ENCODE measurements around the gene PAGE2. TPM values are rescaled to one million over a fixed set of nuclear protein-coding genes. Genes with fewer than 3 reads are reported as not detected.

PAGE2 gene
- total RNA-seq, 1 experiment from 2014 or later, result not detected

DNA sequence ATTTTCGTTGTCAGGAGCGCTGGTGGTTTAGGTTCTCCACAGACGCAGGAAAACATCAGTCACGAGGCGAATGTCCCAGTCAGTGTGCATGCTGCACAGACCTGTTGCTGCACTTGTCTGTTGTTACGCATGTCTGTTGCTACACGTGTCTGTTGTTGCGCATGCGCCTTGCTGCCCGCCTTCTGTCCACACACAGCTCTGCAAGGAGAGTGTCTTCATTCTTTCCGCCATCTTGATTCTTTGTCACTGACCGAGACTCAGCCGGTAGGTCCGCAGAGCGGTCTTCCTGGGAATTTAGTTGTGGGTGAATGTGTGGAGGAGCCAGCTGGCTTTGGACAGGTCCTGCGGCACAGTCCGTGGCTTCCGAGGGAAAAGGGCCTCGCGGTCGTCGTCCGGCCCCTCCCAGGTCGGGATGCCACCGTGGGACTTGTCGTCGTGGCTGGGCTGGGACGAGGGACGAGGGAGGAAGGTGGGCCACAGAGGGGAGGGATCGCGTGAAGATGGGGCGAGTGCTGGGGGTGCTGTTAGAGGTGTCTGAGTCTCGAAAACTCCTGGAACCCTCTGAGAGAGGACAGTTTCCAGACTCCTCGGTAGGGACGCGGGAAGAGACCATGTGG is 13.9 kb upstream of the PAGE2 start, which contains the start of gene PAGE2B:
Gene PAGE2B, plus strand, starts transcription at position 180 of the 617 bp plus-strand sequence. CDS start 1,012 bp downstream, outside the sequence.
- no peaks in the 10 kb centered on the region for H3K9me3 ChIP-seq (ENCODE audit: low read length)
- no peak within 1 kb of the TSS for H3K9ac ChIP-seq (ENCODE audit: low read length)
- no peaks in the 10 kb centered on the region for H3K27me3 ChIP-seq (ENCODE audit: low read length)
- H3K4me2 ChIP-seq (ENCODE audit: low read depth, low read length, poor library complexity, severe bottlenecking), result no peak within 1 kb of the TSS
- no peak for DNase-seq
- no peak within 1 kb of the TSS for H3K4me3 ChIP-seq (ENCODE audit: low read length)
- H3K4me1 ChIP-seq (ENCODE audit: low read length), result no peaks in the 10 kb centered on the region
- H3K9me2 ChIP-seq (replicated peaks; ENCODE audit: insufficient read depth, low read length), result no peaks in the 10 kb centered on the region
- H3K79me2 ChIP-seq (ENCODE audit: low read length), result no peaks in the 10 kb centered on the region
- H4K20me1 ChIP-seq (ENCODE audit: insufficient read depth, low read depth, low read length), result no peaks in the 10 kb centered on the region
- H3K27ac ChIP-seq (ENCODE audit: low read length), result no peak within 1 kb of the TSS
- H2AFZ ChIP-seq (ENCODE audit: low read length), result no peak within 1 kb of the TSS
- no peaks in the 10 kb centered on the region for H3K36me3 ChIP-seq (ENCODE audit: insufficient read depth, low read length)

- Histone ChIP-seq H3K27me3 (ENCODE audit: low read length) (no peaks in the 10 kb centered on the region), H3K9me3 (ENCODE audit: low read length) (no peaks in the 10 kb centered on the region), H3K36me3 (ENCODE audit: insufficient read depth, low read length) (no peaks in the 10 kb centered on the region), H3K4me2 (ENCODE audit: low read depth, low read length, poor library complexity, severe bottlenecking) (no peak overlapping the region), H3K4me3 (ENCODE audit: low read length) (no peak overlapping the region), H3K9ac (ENCODE audit: low read length) (no peak overlapping the region), H4K20me1 (ENCODE audit: insufficient read depth, low read depth, low read length) (no peaks in the 10 kb centered on the region), H3K9me2 (replicated peaks; ENCODE audit: insufficient read depth, low read length) (no peaks in the 10 kb centered on the region), H3K4me1 (ENCODE audit: low read length) (no peaks in the 10 kb centered on the region), H3K27ac (ENCODE audit: low read length) (no peak overlapping the region), H3K79me2 (ENCODE audit: low read length) (no peaks in the 10 kb centered on the region), H2AFZ (ENCODE audit: low read length) (no peak overlapping the region)
- no peak for DNase-seq
Observed at GRCh38 chrX:55098691-55099090, 9.9 kb downstream of the PAGE2 start.

GRCh38 chrX:55099162-55099561 is 10.3 kb downstream of the PAGE2 start:
- no peaks in the 10 kb centered on the region for H3K9me2 ChIP-seq (replicated peaks; ENCODE audit: insufficient read depth, low read length)
- H4K20me1 ChIP-seq (ENCODE audit: insufficient read depth, low read depth, low read length), result no peaks in the 10 kb centered on the region
- H3K4me2 ChIP-seq (ENCODE audit: low read depth, low read length, poor library complexity, severe bottlenecking), result no peak overlapping the region
- H3K27me3 ChIP-seq (ENCODE audit: low read length), result no peaks in the 10 kb centered on the region
- no peak overlapping the region for H3K4me3 ChIP-seq (ENCODE audit: low read length)
- H3K4me1 ChIP-seq (ENCODE audit: low read length), result no peaks in the 10 kb centered on the region
- H3K9ac ChIP-seq (ENCODE audit: low read length), result no peak overlapping the region
- no peaks in the 10 kb centered on the region for H3K36me3 ChIP-seq (ENCODE audit: insufficient read depth, low read length)
- H2AFZ ChIP-seq (ENCODE audit: low read length), result no peak overlapping the region
- no peak for DNase-seq
- no peak overlapping the region for H3K27ac ChIP-seq (ENCODE audit: low read length)
- no peaks in the 10 kb centered on the region for H3K79me2 ChIP-seq (ENCODE audit: low read length)
- no peaks in the 10 kb centered on the region for H3K9me3 ChIP-seq (ENCODE audit: low read length)

- H3K9me2 ChIP-seq (replicated peaks; ENCODE audit: insufficient read depth, low read length), result no peaks in the 10 kb centered on the region
- H2AFZ ChIP-seq (ENCODE audit: low read length), result no peak overlapping the region
- H3K4me1 ChIP-seq (ENCODE audit: low read length), result no peaks in the 10 kb centered on the region
- H3K4me2 ChIP-seq (ENCODE audit: low read depth, low read length, poor library complexity, severe bottlenecking), result no peak overlapping the region
- no peak overlapping the region for H3K4me3 ChIP-seq (ENCODE audit: low read length)
- H3K27ac ChIP-seq (ENCODE audit: low read length), result no peak overlapping the region
- H3K36me3 ChIP-seq (ENCODE audit: insufficient read depth, low read length), result no peaks in the 10 kb centered on the region
- H4K20me1 ChIP-seq (ENCODE audit: insufficient read depth, low read depth, low read length), result no peaks in the 10 kb centered on the region
- H3K9me3 ChIP-seq (ENCODE audit: low read length), result no peaks in the 10 kb centered on the region
- H3K27me3 ChIP-seq (ENCODE audit: low read length), result no peaks in the 10 kb centered on the region
- H3K9ac ChIP-seq (ENCODE audit: low read length), result no peak overlapping the region
- no peaks in the 10 kb centered on the region for H3K79me2 ChIP-seq (ENCODE audit: low read length)
- no peak for DNase-seq
Observed at GRCh38 chrX:55102754-55103153, 13.9 kb downstream of the PAGE2 start.

GRCh38 chrX:55107262-55107661 is 18.4 kb downstream of the PAGE2 start:
- no peaks in the 10 kb centered on the region for H3K9me2 ChIP-seq (replicated peaks; ENCODE audit: insufficient read depth, low read length)
- no peak overlapping the region for H3K4me3 ChIP-seq (ENCODE audit: low read length)
- H3K27me3 ChIP-seq (ENCODE audit: low read length), result no peaks in the 10 kb centered on the region
- H3K9ac ChIP-seq (ENCODE audit: low read length), result no peak overlapping the region
- no peaks in the 10 kb centered on the region for H3K9me3 ChIP-seq (ENCODE audit: low read length)
- no peak for DNase-seq
- H4K20me1 ChIP-seq (ENCODE audit: insufficient read depth, low read depth, low read length), result no peaks in the 10 kb centered on the region
- H3K79me2 ChIP-seq (ENCODE audit: low read length), result no peaks in the 10 kb centered on the region
- no peaks in the 10 kb centered on the region for H3K4me1 ChIP-seq (ENCODE audit: low read length)
- no peak overlapping the region for H3K4me2 ChIP-seq (ENCODE audit: low read depth, low read length, poor library complexity, severe bottlenecking)
- H2AFZ ChIP-seq (ENCODE audit: low read length), result no peak overlapping the region
- H3K36me3 ChIP-seq (ENCODE audit: insufficient read depth, low read length), result no peaks in the 10 kb centered on the region
- H3K27ac ChIP-seq (ENCODE audit: low read length), result no peak overlapping the region

DNA sequence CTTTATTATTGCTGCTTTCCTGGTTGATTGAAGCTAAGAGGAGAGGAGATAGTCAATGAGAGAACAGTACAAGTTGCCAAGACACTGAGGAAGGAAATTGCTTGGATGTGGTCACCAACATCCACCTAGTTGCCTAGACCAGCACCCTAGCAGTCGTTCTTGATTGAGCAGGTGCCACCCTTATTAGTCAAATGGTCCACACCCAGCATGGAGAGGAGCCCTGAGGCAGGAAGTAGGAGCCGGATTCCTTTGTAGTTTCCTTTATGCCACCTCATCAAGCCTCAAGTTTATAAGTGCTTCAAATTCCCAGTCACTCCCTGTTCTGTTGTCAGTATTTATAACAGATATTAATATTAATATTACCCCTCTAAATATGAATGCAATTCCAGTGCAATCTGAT is 19.1 kb downstream of the PAGE2 start:
- H3K4me3 ChIP-seq (ENCODE audit: low read length), result no peak overlapping the region
- DNase-seq, result no peak
- H3K4me2 ChIP-seq (ENCODE audit: low read depth, low read length, poor library complexity, severe bottlenecking), result no peak overlapping the region
- H3K9ac ChIP-seq (ENCODE audit: low read length), result no peak overlapping the region
- H2AFZ ChIP-seq (ENCODE audit: low read length), result no peak overlapping the region
- H3K27me3 ChIP-seq (ENCODE audit: low read length), result no peaks in the 10 kb centered on the region
- no peaks in the 10 kb centered on the region for H3K9me3 ChIP-seq (ENCODE audit: low read length)
- H4K20me1 ChIP-seq (ENCODE audit: insufficient read depth, low read depth, low read length), result no peaks in the 10 kb centered on the region
- H3K4me1 ChIP-seq (ENCODE audit: low read length), result no peaks in the 10 kb centered on the region
- no peaks in the 10 kb centered on the region for H3K9me2 ChIP-seq (replicated peaks; ENCODE audit: insufficient read depth, low read length)
- H3K36me3 ChIP-seq (ENCODE audit: insufficient read depth, low read length), result no peaks in the 10 kb centered on the region
- H3K27ac ChIP-seq (ENCODE audit: low read length), result no peak overlapping the region
- H3K79me2 ChIP-seq (ENCODE audit: low read length), result no peaks in the 10 kb centered on the region

DNA sequence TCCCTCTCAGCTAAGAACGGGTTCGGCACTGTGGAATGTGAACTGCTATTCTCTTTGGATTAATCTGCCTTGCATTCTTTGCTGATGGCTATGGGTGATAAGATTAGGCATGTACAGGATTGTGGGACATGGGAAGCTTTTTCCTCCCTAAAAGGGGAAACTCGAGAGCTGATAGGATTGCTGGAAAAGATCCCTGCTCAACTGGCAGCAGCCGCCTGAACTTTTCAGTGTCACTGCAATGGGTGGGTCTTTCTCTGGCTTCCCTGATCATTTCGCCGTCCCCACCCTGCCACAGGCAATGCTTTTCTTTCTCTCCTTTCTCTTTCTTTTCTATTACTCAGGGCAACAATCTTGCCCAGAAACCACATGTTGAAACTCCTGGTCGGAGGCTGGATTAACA is 20.5 kb downstream of the PAGE2 start:
- no peak overlapping the region for H3K27ac ChIP-seq (ENCODE audit: low read length)
- DNase-seq, result no peak
- no peaks in the 10 kb centered on the region for H3K27me3 ChIP-seq (ENCODE audit: low read length)
- H3K4me2 ChIP-seq (ENCODE audit: low read depth, low read length, poor library complexity, severe bottlenecking), result no peak overlapping the region
- no peaks in the 10 kb centered on the region for H3K36me3 ChIP-seq (ENCODE audit: insufficient read depth, low read length)
- no peak overlapping the region for H2AFZ ChIP-seq (ENCODE audit: low read length)
- H3K9ac ChIP-seq (ENCODE audit: low read length), result no peak overlapping the region
- no peak overlapping the region for H3K4me3 ChIP-seq (ENCODE audit: low read length)
- no peaks in the 10 kb centered on the region for H3K4me1 ChIP-seq (ENCODE audit: low read length)
- H4K20me1 ChIP-seq (ENCODE audit: insufficient read depth, low read depth, low read length), result no peaks in the 10 kb centered on the region
- H3K79me2 ChIP-seq (ENCODE audit: low read length), result no peaks in the 10 kb centered on the region
- H3K9me3 ChIP-seq (ENCODE audit: low read length), result no peaks in the 10 kb centered on the region
- no peaks in the 10 kb centered on the region for H3K9me2 ChIP-seq (replicated peaks; ENCODE audit: insufficient read depth, low read length)

DNA sequence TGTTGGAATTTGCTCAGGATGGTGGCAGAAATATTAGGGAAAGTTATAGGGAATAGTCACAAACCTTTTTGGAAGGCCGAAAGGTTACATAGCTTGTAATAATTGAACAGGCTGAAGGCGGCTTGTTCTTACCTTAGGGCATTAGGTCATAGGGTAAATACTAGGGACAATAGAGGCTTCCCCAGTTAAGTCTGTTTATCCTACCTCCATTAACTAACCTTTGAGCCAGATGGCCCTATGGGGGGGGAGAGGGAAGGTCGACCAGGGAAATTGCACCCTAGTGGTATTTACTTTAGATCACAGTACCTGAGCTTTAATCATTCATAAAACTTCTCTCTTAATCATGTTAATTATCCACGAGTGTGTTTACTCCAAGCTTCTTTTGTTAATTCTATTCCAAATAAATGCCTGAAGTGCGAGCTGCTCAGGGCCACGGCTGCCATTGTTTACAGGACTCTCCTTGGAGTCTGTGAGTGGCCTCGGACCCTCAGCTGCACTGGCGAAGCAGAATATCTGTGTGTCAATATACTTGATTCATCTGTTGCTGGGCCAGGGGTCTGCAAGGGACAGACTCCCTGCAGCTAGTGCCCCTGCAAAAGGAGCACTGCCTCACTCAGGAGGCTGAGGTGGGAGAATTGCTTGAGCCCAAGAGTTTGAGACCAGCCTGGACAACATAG is 22.9 kb downstream of the PAGE2 start:
- Histone ChIP-seq H2AFZ (ENCODE audit: low read length) (no peak overlapping the region), H3K9me2 (replicated peaks; ENCODE audit: insufficient read depth, low read length) (no peaks in the 10 kb centered on the region), H3K4me3 (ENCODE audit: low read length) (no peak overlapping the region), H3K4me1 (ENCODE audit: low read length) (no peaks in the 10 kb centered on the region), H3K27me3 (ENCODE audit: low read length) (no peaks in the 10 kb centered on the region), H3K4me2 (ENCODE audit: low read depth, low read length, poor library complexity, severe bottlenecking) (no peak overlapping the region), H3K9me3 (ENCODE audit: low read length) (no peaks in the 10 kb centered on the region), H3K9ac (ENCODE audit: low read length) (no peak overlapping the region), H4K20me1 (ENCODE audit: insufficient read depth, low read depth, low read length) (no peaks in the 10 kb centered on the region), H3K79me2 (ENCODE audit: low read length) (no peaks in the 10 kb centered on the region), H3K36me3 (ENCODE audit: insufficient read depth, low read length) (no peaks in the 10 kb centered on the region), H3K27ac (ENCODE audit: low read length) (no peak overlapping the region)
- no peak for DNase-seq

All from Karpas-422 (cell line).